GM12872 (cell line): ENCODE results near the gene CUL2.

Experiments
- TF ChIP-seq, protein P1 (sequence below): IDR thresholded peaks from 3 replicates; pipeline ENCODE4 v1.5.1; 2011; ENCODE audit warnings: low read depth, mild to moderate bottlenecking, low read length, moderate library complexity; ENCODE audit not compliant: insufficient read depth

Gene CUL2

DNA sequence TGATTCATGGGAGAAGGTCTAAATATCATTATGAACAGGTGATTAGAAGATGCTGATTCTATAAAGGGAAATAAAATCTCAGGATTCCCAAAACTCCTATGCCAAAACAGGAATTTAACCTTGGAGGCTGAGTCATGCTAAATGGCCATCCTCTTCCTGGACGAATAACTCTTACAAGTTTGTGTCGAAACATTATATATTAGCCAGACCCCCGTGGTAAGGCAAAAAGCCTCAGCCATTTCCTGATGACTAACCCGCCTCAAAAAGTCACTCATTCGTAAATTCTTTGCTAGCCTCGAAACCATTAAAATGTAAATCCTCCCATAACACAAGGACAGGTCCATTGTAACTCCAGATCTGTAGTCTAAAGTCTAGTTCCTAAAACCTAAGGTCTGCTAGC lies 32.0 kb downstream of the CUL2 start:
- TF ChIP-seq, protein P1, sequence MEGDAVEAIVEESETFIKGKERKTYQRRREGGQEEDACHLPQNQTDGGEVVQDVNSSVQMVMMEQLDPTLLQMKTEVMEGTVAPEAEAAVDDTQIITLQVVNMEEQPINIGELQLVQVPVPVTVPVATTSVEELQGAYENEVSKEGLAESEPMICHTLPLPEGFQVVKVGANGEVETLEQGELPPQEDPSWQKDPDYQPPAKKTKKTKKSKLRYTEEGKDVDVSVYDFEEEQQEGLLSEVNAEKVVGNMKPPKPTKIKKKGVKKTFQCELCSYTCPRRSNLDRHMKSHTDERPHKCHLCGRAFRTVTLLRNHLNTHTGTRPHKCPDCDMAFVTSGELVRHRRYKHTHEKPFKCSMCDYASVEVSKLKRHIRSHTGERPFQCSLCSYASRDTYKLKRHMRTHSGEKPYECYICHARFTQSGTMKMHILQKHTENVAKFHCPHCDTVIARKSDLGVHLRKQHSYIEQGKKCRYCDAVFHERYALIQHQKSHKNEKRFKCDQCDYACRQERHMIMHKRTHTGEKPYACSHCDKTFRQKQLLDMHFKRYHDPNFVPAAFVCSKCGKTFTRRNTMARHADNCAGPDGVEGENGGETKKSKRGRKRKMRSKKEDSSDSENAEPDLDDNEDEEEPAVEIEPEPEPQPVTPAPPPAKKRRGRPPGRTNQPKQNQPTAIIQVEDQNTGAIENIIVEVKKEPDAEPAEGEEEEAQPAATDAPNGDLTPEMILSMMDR: no peak

DNA sequence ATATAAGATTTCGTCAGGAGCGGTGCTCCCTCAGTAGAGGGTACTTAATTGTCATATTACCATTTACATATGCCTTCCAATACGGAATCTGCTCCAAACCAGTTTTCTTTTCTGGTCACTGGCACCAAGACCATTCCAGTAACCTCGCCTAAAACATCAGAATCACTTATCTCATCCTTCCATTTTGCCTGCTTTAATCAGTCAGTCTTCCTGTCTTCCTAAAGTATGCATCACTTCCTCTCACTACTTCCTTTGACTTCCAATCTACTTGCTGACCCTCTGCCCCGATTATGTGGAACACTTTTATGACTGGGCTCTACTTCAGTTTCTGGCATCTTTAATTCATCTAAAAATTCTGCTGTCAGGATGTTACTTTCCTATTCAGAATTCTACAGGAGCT lies 33.5 kb downstream of the CUL2 start:
- TF ChIP-seq, protein P1: no peak

DNA sequence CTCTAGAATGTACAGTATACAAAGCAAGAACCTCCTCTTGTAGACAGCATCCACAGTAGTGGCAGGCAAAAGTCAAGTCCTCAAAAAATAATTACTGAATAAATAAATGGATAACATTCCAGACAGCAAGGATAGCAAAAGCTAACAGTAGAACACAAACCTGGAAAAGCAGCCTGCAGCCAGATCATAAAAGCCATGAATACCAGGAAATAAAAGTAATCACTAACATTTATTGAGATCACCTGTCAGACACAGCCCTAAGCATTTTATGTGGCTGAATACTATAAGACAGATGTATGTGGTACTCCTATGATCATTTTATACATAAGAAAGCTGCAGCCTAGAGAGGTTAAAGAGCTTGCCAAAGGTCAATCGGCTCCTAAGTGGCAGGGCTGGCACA lies 34.0 kb downstream of the CUL2 start:
- TF ChIP-seq, protein P1: no peak

DNA sequence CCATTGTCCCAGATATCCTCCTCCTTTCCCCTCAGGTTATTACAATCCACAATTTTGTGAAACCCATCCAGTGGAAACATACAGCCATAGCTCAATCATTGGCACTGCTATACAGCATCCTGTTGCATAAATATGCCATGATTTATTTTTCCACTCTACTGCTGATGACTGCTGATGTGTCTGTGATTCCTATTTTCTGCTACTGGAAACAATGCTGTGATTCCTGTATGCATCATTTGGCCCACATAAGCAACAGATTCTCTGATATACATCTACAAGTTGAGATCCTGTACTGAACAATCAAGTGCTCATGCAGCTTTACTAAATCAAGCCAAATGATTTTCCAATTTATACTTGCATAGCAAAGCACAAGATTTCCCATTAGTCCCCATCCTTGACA lies 39.6 kb downstream of the CUL2 start:
- TF ChIP-seq, protein P1: no peak

DNA sequence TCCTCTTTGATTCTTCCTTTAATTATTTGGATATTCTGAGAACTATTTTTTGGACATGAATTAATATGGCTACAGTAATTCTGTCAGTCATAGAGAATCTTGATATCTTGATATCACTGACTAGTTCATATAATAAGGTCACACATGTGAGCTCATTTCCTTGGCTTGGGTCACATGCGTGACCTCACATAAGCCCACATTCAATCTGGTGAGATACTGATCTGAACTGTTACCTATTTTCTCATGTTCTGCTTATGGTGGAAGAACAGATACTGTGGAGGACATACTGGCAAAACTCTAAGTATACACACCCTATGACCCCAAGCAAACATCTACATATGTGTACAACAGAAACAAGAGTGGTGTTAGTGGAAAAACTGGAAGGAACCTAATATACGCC lies 44.1 kb downstream of the CUL2 start:
- TF ChIP-seq, protein P1: no peak

DNA sequence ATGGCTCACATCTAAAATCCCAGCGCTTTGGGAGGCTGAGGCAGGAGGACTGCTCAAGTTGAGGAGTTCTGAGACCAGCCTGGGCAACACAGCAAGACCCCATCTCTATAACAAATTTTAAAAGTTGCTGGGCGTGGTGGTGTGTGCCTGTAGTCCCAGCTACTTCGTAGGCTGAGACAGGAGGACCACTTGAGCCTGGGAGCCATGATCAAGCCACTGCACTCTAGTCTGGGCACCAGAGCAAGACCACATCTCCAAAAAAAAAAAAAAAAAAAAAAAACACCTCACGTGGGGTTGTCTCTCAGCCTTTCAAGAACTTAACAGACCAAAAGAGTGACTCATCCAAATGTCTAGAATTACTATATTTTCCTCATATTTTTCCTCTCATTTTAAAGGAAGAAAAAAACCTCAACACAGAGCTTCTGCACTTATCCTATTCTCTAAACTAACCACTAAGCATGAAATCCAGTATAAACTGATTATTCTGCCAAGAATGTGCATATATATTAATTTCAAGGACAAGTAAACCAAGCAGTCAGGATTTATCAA lies 46.3 kb downstream of the CUL2 start:
- TF ChIP-seq, protein P1: no peak

DNA sequence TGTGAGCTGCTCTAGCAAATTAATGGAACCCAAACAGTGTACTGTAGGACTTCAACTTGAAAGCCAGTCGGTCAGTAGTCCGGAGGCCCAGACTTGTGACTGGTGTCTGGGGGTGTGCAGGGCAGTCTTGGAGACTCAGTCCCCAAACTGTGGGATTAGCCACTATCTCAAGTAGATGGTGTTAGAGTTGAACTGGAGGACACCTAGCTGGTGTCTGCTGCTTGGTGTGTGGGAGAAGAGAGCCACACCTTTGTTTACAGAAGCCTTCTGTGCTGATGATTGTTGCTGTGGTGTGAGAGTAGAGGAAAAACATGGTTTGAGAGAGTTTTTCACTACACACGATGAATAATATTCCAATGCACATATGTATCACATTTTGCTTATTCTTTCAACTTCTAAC lies 47.4 kb downstream of the CUL2 start:
- TF ChIP-seq, protein P1: no peak

DNA sequence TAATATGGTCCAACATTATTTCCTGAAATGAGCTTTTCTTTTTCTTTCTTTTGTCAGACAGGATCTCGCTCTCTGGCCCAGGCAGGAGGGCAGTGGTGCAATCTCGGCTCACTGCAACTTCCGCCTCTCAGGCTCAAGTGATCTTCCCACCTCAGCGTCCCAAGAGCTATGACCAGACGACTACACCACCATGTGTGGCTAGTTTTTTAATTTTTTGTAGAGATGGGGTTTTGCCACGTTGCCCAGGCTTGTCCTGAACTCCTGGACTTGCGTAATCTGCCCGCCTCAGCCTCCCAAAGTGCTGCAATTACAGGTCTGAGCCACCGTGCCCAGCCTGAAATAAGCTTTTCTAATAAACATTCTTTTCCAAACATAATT lies 48.6 kb downstream of the CUL2 start:
- TF ChIP-seq, protein P1: no peak
